H9 (cell line): Measurements from ENCODE around the gene WWC2. TPM values are rescaled to one million over a fixed set of nuclear protein-coding genes. Genes with fewer than 3 reads are reported as not detected.
A peak's percentile ranks its signal among the peaks of the same experiment; 100 is the strongest.

Source experiments
- DNase-seq: peaks from one replicate; pipeline ENCODE4 v3.0.0-alpha.2; 2017
- H2AFZ ChIP-seq: one replicate; pipeline ENCODE4 v1.6.1; 2013; ENCODE audit warnings: mild to moderate bottlenecking, low read length, control low read depth, moderate library complexity
- H2AK5ac ChIP-seq: 2 replicates; pipeline ENCODE4 v1.6.1; 2013; ENCODE audit warnings: low read length, control low read depth, mixed read lengths; ENCODE audit not compliant: insufficient read length
- H2BK120ac ChIP-seq: one replicate; pipeline ENCODE4 v1.6.1; 2013; ENCODE audit warnings: low read depth, mild to moderate bottlenecking, low read length, control low read depth, inconsistent platforms; ENCODE audit not compliant: poor library complexity, severe bottlenecking
- H2BK12ac ChIP-seq: 2 replicates; pipeline ENCODE4 v1.6.1; 2013; ENCODE audit warnings: low read length, control low read depth, mixed read lengths, low read depth; ENCODE audit not compliant: insufficient read length
- H2BK15ac ChIP-seq: 2 replicates; pipeline ENCODE4 v1.6.1; 2013; ENCODE audit warnings: low read depth, low read length, control low read depth
- H2BK20ac ChIP-seq: one replicate; pipeline ENCODE4 v1.6.1; 2013; ENCODE audit warnings: low read depth, mild to moderate bottlenecking, low read length, control low read depth, inconsistent platforms; ENCODE audit not compliant: poor library complexity, severe bottlenecking
- H2BK5ac ChIP-seq: 2 replicates; pipeline ENCODE4 v1.6.1; 2013; ENCODE audit warnings: low read length, control low read depth, mixed read lengths; ENCODE audit not compliant: insufficient read length
- H3K14ac ChIP-seq: 2 replicates; pipeline ENCODE4 v1.6.1; 2013; ENCODE audit warnings: low read length, control low read depth; ENCODE audit not compliant: insufficient read depth
- H3K18ac ChIP-seq: 2 replicates; pipeline ENCODE4 v1.6.1; 2013; ENCODE audit warnings: low read depth, mild to moderate bottlenecking, mixed read lengths, low read length, control low read depth; ENCODE audit not compliant: insufficient read length
- H3K23ac ChIP-seq: 2 replicates; pipeline ENCODE4 v1.6.1; 2013; ENCODE audit warnings: low read length, control low read depth, mixed read lengths, low read depth; ENCODE audit not compliant: insufficient read length
- H3K23me2 ChIP-seq: 2 replicates; pipeline ENCODE4 v1.6.1; 2013; ENCODE audit warnings: low read depth, mild to moderate bottlenecking, mixed read lengths, low read length, control low read depth; ENCODE audit not compliant: insufficient read length, poor library complexity, severe bottlenecking
- H3K27ac ChIP-seq: 2 replicates; pipeline ENCODE4 v1.5.1; 2013; ENCODE audit warnings: low read length, control low read depth, mixed read lengths, low read depth; ENCODE audit not compliant: insufficient read length
- H3K27me3 ChIP-seq: 2 replicates; pipeline ENCODE4 v1.6.1; 2013; ENCODE audit warnings: low read length, control low read depth, inconsistent platforms; ENCODE audit not compliant: insufficient read depth
- H3K4ac ChIP-seq: 2 replicates; pipeline ENCODE4 v1.6.1; 2013; ENCODE audit warnings: low read depth, mild to moderate bottlenecking, control low read depth, inconsistent platforms, low read length, moderate library complexity
- H3K4me1 ChIP-seq: 2 replicates; pipeline ENCODE4 v1.6.1; 2013; ENCODE audit warnings: low read length, control low read depth, inconsistent platforms; ENCODE audit not compliant: insufficient read depth
- H3K4me2 ChIP-seq: 2 replicates; pipeline ENCODE4 v1.6.1; 2013; ENCODE audit warnings: low read length, control low read depth, mixed read lengths; ENCODE audit not compliant: insufficient read length, insufficient read depth
- H3K56ac ChIP-seq: 2 replicates; pipeline ENCODE4 v1.6.1; 2013; ENCODE audit warnings: low read depth, mild to moderate bottlenecking, mixed read lengths, low read length, control low read depth; ENCODE audit not compliant: insufficient read length
- H3K79me1 ChIP-seq: 2 replicates; pipeline ENCODE4 v1.6.1; 2013; ENCODE audit warnings: low read depth, mild to moderate bottlenecking, moderate library complexity, low read length, control low read depth, inconsistent platforms; ENCODE audit not compliant: insufficient read depth, poor library complexity, severe bottlenecking
- H3K79me2 ChIP-seq: 2 replicates; pipeline ENCODE4 v1.6.1; 2013; ENCODE audit warnings: low read length, control low read depth, inconsistent platforms; ENCODE audit not compliant: insufficient read depth
- H3K9ac ChIP-seq: 2 replicates; pipeline ENCODE4 v1.6.1; 2013; ENCODE audit warnings: low read length, control low read depth, mixed read lengths; ENCODE audit not compliant: insufficient read length; ENCODE audit errors: extremely low read depth
- H3K9me3 ChIP-seq: one replicate; pipeline ENCODE4 v1.6.1; 2013; ENCODE audit warnings: low read depth, low read length, inconsistent platforms; ENCODE audit not compliant: control insufficient read depth
- H3T11ph ChIP-seq: one replicate; pipeline ENCODE4 v1.6.1; 2013; ENCODE audit warnings: mild to moderate bottlenecking, low read length, control low read depth, inconsistent platforms
- H4K20me1 ChIP-seq: one replicate; pipeline ENCODE4 v1.6.1; 2013; ENCODE audit not compliant: control insufficient read depth, insufficient read length, insufficient read depth
- H4K5ac ChIP-seq: 2 replicates; pipeline ENCODE4 v1.6.1; 2013; ENCODE audit warnings: low read depth, mild to moderate bottlenecking, mixed read lengths, low read length, control low read depth; ENCODE audit not compliant: insufficient read length
- H4K8ac ChIP-seq: replicated peaks from 2 replicates; pipeline ENCODE4 v1.6.1; 2013; ENCODE audit warnings: low read length, control low read depth, mixed read lengths, low read depth; ENCODE audit not compliant: insufficient read length
- H4K91ac ChIP-seq: 2 replicates; pipeline ENCODE4 v1.6.1; 2013; ENCODE audit warnings: low read depth, mild to moderate bottlenecking, moderate library complexity, mixed read lengths, low read length, control low read depth; ENCODE audit not compliant: insufficient read length
- H3K27ac Mint-ChIP-seq, 3 experiments: 2 replicates in 2 of 3; 3 replicates in 1 of 3; pipeline ENCODE4 v1.8.0; 2020 to 2021; ENCODE audit warnings: mixed read lengths in 3 of 3, mild to moderate bottlenecking in 1 of 3, moderate library complexity in 1 of 3
- H3K27me3 Mint-ChIP-seq: 2 replicates; pipeline ENCODE4 v1.8.0; 2021; ENCODE audit warnings: low read depth, mild to moderate bottlenecking, moderate library complexity, mixed read lengths
- H3K36me3 Mint-ChIP-seq, 3 experiments: 2 replicates in 2 of 3; 3 replicates in 1 of 3; pipeline ENCODE4 v1.8.0; 2020 to 2021; ENCODE audit warnings: low read depth in 3 of 3, mixed read lengths in 3 of 3; ENCODE audit not compliant: insufficient read depth in 1 of 3
- H3K4me1 Mint-ChIP-seq, 2 experiments: 2 replicates each; pipeline ENCODE4 v1.8.0; 2020; ENCODE audit warnings: mixed read lengths in 2 of 2
- H3K4me3 Mint-ChIP-seq, 2 experiments: 2 replicates in 1 of 2; 3 replicates in 1 of 2; pipeline ENCODE4 v1.8.0; 2020 to 2021; ENCODE audit warnings: mild to moderate bottlenecking in 2 of 2, mixed read lengths in 2 of 2, moderate library complexity in 1 of 2
- H3K9me3 Mint-ChIP-seq, 2 experiments: 2 replicates in 1 of 2; 3 replicates in 1 of 2; pipeline ENCODE4 v1.8.0; 2020; ENCODE audit warnings: mild to moderate bottlenecking in 2 of 2, mixed read lengths in 2 of 2, moderate library complexity in 1 of 2
- CTCF ChIP-seq: fragments of 200-600 bp; sonication (generic); conservative IDR thresholded peaks from 3 replicates; pipeline ENCODE4 v1.8.0; 2021; ENCODE audit warnings: antibody characterized with exemption, mild to moderate bottlenecking
- WGBS: extraction: QIAGEN DNeasy Blood & Tissue Kit; methylation state at CpG from one replicate; pipeline ENCODE4 v1.1.7; 2013; ENCODE audit warnings: missing lambda C conversion rate, low lambda C conversion rate, mixed read lengths; ENCODE audit not compliant: insufficient read length; ENCODE audit errors: extremely low coverage; 5-methylcytosine and 5-hydroxymethylcytosine counted together
- total RNA-seq: library from RNA; stranded (reverse); gene quantifications from 2 replicates; pipeline ENCODE4 v1.2.1, GENCODE V29; 2021

The WWC2 gene
- total RNA-seq, 1 experiment from 2014 or later = 106 TPM

- Histone ChIP-seq H2BK15ac (no peak overlapping the region), H3K79me1 (peaks cover 6% of the 10 kb centered on the region), H4K20me1 (no peaks in the 10 kb centered on the region), H3K4me1 (peaks cover 4% of the 10 kb centered on the region; the same call in 1 of the 2 replicates), H2BK120ac (no peak overlapping the region), H3K56ac (no peak overlapping the region), H3K9ac (no peak overlapping the region), H3K4me2 (no peak overlapping the region), H3T11ph (no peak overlapping the region), H3K14ac (no peak overlapping the region), H2BK5ac (no peak overlapping the region), H3K23me2 (no peaks in the 10 kb centered on the region), H3K4ac (no peak overlapping the region), H3K27me3 (no peaks in the 10 kb centered on the region), H3K9me3 (no peaks in the 10 kb centered on the region), H2AK5ac (no peak overlapping the region), H4K5ac (no peak overlapping the region), H4K91ac (no peak overlapping the region), H3K27ac (no peak overlapping the region), H3K18ac (no peak overlapping the region), H4K8ac (no peak overlapping the region), H3K23ac (no peak overlapping the region), H3K79me2 (peaks cover 28% of the 10 kb centered on the region; the same call in 1 of the 2 replicates), H2AFZ (no peak overlapping the region), H2BK12ac (no peak overlapping the region), H2BK20ac (no peak overlapping the region)
- Mint-ChIP-seq H3K9me3 (no peaks in the 10 kb centered on the region), H3K4me1 (peaks cover 36 to 44% of the 10 kb centered on the region in 2 experiments), H3K36me3 (peaks cover 2 to 7% (median 5%) of the 10 kb centered on the region in 3 experiments; a peak in 4 of 7 replicates), H3K27me3 (no peaks in the 10 kb centered on the region), H3K4me3 (no peak overlapping the region), H3K27ac (peak overlapping the region; percentile 57 to 83 (median 71); a peak in 4 of 7 replicates)
- WGBS = 100% methylated on average over 1 of the region's 11 CpGs
- DNase-seq = no peak
- no peak for TF ChIP-seq CTCF
Observed at GRCh38 chr4:183155450-183156184, 56.6 kb downstream of the WWC2 start.
